Measurements from ENCODE around the gene SIRT3.

- TF ChIP-seq CTCF (IDR thresholded peaks at IDR 0.05) (no peak), POLR2A (IDR thresholded peaks at IDR 0.05) (no peak)
These were observed 37.8 kb downstream of the SIRT3 start for GRCh38 chr11:198236-198806.
